Panc1 (cell line): Measurements from ENCODE around the gene LRP5.

Experiments
- REST ChIP-seq, 2 experiments: IDR thresholded peaks; 2 replicates each; pipeline ENCODE4 v1.6.1; 2011 to 2012; ENCODE audit warnings: low read depth in 2 of 2, control low read depth in 1 of 2, low read length in 1 of 2, mild to moderate bottlenecking in 1 of 2, moderate library complexity in 1 of 2; ENCODE audit not compliant: insufficient read depth in 1 of 2
- SIN3A ChIP-seq: IDR thresholded peaks from 2 replicates; pipeline ENCODE4 v1.6.1; 2012; ENCODE audit warnings: low read depth, mild to moderate bottlenecking, low read length, moderate library complexity, borderline replicate concordance; ENCODE audit not compliant: insufficient read depth
- TF ChIP-seq, protein P1 (sequence below): fragments of 450-650 bp; IDR thresholded peaks from 2 replicates; pipeline ENCODE4 v1.5.1; 2017; ENCODE audit warnings: mild to moderate bottlenecking

GRCh38 chr11:68328374-68329091, 16.1 kb downstream of the LRP5 start:
- TF ChIP-seq, protein P1, sequence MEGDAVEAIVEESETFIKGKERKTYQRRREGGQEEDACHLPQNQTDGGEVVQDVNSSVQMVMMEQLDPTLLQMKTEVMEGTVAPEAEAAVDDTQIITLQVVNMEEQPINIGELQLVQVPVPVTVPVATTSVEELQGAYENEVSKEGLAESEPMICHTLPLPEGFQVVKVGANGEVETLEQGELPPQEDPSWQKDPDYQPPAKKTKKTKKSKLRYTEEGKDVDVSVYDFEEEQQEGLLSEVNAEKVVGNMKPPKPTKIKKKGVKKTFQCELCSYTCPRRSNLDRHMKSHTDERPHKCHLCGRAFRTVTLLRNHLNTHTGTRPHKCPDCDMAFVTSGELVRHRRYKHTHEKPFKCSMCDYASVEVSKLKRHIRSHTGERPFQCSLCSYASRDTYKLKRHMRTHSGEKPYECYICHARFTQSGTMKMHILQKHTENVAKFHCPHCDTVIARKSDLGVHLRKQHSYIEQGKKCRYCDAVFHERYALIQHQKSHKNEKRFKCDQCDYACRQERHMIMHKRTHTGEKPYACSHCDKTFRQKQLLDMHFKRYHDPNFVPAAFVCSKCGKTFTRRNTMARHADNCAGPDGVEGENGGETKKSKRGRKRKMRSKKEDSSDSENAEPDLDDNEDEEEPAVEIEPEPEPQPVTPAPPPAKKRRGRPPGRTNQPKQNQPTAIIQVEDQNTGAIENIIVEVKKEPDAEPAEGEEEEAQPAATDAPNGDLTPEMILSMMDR: no peak
- no peak for TF ChIP-seq REST (IDR thresholded peaks at IDR 0.05; ENCODE audit: insufficient read depth in 1 of 2, low read depth in 2 of 2, low read length in 1 of 2)
- no peak for TF ChIP-seq SIN3A
